HEK293T (cell line): Measurements from ENCODE around the gene PTPN13.

Source experiments
- CTCF ChIA-PET: fragments of 350-600 bp; formaldehyde crosslinking; extraction: SDS; loops from one replicate; lab custom pipeline; 2021; ENCODE audit warnings: antibody characterized with exemption, inconsistent platforms; lab: Yijun Ruan, JAX
- POLR2A ChIA-PET: fragments of 350-600 bp; formaldehyde crosslinking; extraction: SDS; loops from one replicate; lab custom pipeline; 2020; ENCODE audit warnings: antibody characterized with exemption, inconsistent platforms; lab: Yijun Ruan, JAX
- DNase-seq: peaks from one replicate; pipeline ENCODE4 v3.0.0; 2012; ENCODE audit warnings: mixed read lengths; ENCODE audit errors: extremely low spot score
- ARNT ChIP-seq: fragments of 450-650 bp; IDR thresholded peaks from 2 replicates; pipeline ENCODE4 v1.6.1; 2017; ENCODE audit warnings: mild to moderate bottlenecking
- BHLHE40 ChIP-seq: fragments of 450-650 bp; IDR thresholded peaks from 2 replicates; pipeline ENCODE4 v1.6.1; 2016; ENCODE audit warnings: mild to moderate bottlenecking, moderate library complexity, borderline replicate concordance
- CTBP1 ChIP-seq: fragments of 450-650 bp; IDR thresholded peaks from 2 replicates; pipeline ENCODE4 v1.6.1; 2016; ENCODE audit warnings: borderline replicate concordance
- ELF4 ChIP-seq: fragments of 450-650 bp; IDR thresholded peaks from 2 replicates; pipeline ENCODE4 v1.6.1; 2017; ENCODE audit warnings: antibody characterized with exemption
- FOXA1 ChIP-seq: fragments of 450-650 bp; IDR thresholded peaks from 2 replicates; pipeline ENCODE4 v1.6.1; 2016; ENCODE audit warnings: mild to moderate bottlenecking
- FOXK2 ChIP-seq: fragments of 450-650 bp; IDR thresholded peaks from 2 replicates; pipeline ENCODE4 v1.6.1; 2016; ENCODE audit warnings: mild to moderate bottlenecking
- FOXM1 ChIP-seq: fragments of 450-650 bp; IDR thresholded peaks from 2 replicates; pipeline ENCODE4 v1.6.1; 2017; ENCODE audit warnings: mild to moderate bottlenecking, borderline replicate concordance
- HDGF ChIP-seq: fragments of 450-650 bp; IDR thresholded peaks from 2 replicates; pipeline ENCODE4 v1.6.1; 2017; ENCODE audit warnings: antibody characterized with exemption, borderline replicate concordance
- L3MBTL2 ChIP-seq: fragments of 450-650 bp; conservative IDR thresholded peaks from 2 replicates; pipeline ENCODE4 v1.6.1; 2016; ENCODE audit warnings: mild to moderate bottlenecking
- LEF1 ChIP-seq: fragments of 450-650 bp; IDR thresholded peaks from 2 replicates; pipeline ENCODE4 v1.6.1; 2017; ENCODE audit warnings: mild to moderate bottlenecking, borderline replicate concordance
- NFRKB ChIP-seq: fragments of 450-650 bp; IDR thresholded peaks from 2 replicates; pipeline ENCODE4 v1.6.1; 2016; ENCODE audit warnings: mild to moderate bottlenecking, moderate library complexity
- PKNOX1 ChIP-seq: fragments of 450-650 bp; IDR thresholded peaks from 2 replicates; pipeline ENCODE4 v1.6.1; 2016
- SP1 ChIP-seq: fragments of 450-650 bp; IDR thresholded peaks from 2 replicates; pipeline ENCODE4 v1.6.1; 2017
- SUZ12 ChIP-seq: fragments of 450-650 bp; IDR thresholded peaks from 2 replicates; pipeline ENCODE4 v1.6.1; 2016; ENCODE audit warnings: mild to moderate bottlenecking
- TARDBP ChIP-seq: fragments of 450-650 bp; IDR thresholded peaks from 2 replicates; pipeline ENCODE4 v1.6.1; 2016
- ZNF384 ChIP-seq: fragments of 450-650 bp; IDR thresholded peaks from 2 replicates; pipeline ENCODE4 v1.6.1; 2016

PTPN13 gene

GRCh38 chr4:86686741-86687140, 92.6 kb downstream of the PTPN13 start:
- DNase-seq: no peak
- TF ChIP-seq HDGF: no peak
- no peak for TF ChIP-seq TARDBP
- TF ChIP-seq ZNF384: no peak
- no peak for TF ChIP-seq L3MBTL2
- no peak for TF ChIP-seq ELF4
- no peak for TF ChIP-seq NFRKB
- no peak for TF ChIP-seq FOXM1
- TF ChIP-seq PKNOX1: no peak
- no peak for TF ChIP-seq BHLHE40
- TF ChIP-seq LEF1: no peak
- no peak for TF ChIP-seq SUZ12
- no peak for TF ChIP-seq ARNT
- no peak for TF ChIP-seq SP1
- no peak for TF ChIP-seq FOXA1
- TF ChIP-seq CTBP1: no peak
- TF ChIP-seq FOXK2: no peak
- ChIA-PET POLR2A (no interaction called here), CTCF (no interaction called here)

GRCh38 chr4:86688026-86688425, 93.9 kb downstream of the PTPN13 start:
- no peak for DNase-seq
- ChIA-PET POLR2A (no interaction called here), CTCF (no interaction called here)
- TF ChIP-seq SUZ12: no peak
- no peak for TF ChIP-seq TARDBP
- TF ChIP-seq ELF4: no peak
- no peak for TF ChIP-seq L3MBTL2
- TF ChIP-seq FOXM1: no peak
- no peak for TF ChIP-seq NFRKB
- no peak for TF ChIP-seq SP1
- no peak for TF ChIP-seq HDGF
- TF ChIP-seq FOXA1: no peak
- no peak for TF ChIP-seq PKNOX1
- TF ChIP-seq BHLHE40: no peak
- no peak for TF ChIP-seq LEF1
- no peak for TF ChIP-seq CTBP1
- no peak for TF ChIP-seq ZNF384
- TF ChIP-seq ARNT: no peak

- ChIA-PET POLR2A (no interaction called here), CTCF (no interaction called here)
- DNase-seq: no peak
- no peak for TF ChIP-seq FOXK2
- TF ChIP-seq LEF1: no peak
- TF ChIP-seq BHLHE40: no peak
- no peak for TF ChIP-seq SP1
- TF ChIP-seq ELF4: no peak
- no peak for TF ChIP-seq CTBP1
- TF ChIP-seq ZNF384: no peak
- no peak for TF ChIP-seq ARNT
- no peak for TF ChIP-seq SUZ12
- no peak for TF ChIP-seq FOXM1
- no peak for TF ChIP-seq PKNOX1
- TF ChIP-seq FOXA1: no peak
Observed at GRCh38 chr4:86704601-86705000, 110.5 kb downstream of the PTPN13 start.

DNA sequence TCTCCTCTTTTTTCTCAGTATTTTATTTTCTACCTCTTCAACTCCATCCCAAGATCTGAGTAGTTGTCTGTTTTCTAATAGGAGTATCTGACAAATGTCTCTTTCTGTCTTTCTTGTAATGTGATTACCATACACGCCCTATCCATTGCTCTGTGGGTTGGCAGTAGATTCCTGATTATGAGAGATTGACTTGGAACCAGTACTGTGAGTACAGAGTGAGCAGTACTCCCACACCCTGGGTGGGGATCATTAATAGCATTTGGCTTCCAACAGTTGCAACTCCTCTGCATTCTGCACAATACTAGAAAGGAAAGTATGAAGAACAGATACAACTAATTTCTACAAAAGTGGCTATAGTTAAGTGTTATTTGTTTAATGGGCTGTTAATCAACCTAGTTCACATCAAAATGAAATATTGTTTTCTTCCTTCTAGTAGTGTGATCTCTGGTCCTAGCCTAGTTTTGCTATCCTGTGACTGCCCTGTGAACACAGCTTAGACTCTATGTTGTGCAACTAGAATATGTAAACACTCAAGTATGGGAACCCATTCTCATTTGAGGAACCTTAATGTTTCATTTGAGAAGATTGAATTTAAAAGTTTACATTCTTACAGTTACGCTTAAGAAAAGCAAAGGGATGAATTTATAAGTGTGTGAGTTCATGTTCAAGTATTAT, 112.9 kb downstream of the PTPN13 start:
- ChIA-PET CTCF (no interaction called here), POLR2A (no interaction called here)
- no peak for TF ChIP-seq SP1
- no peak for TF ChIP-seq HDGF
- no peak for TF ChIP-seq FOXA1
- no peak for TF ChIP-seq FOXM1
- no peak for TF ChIP-seq ELF4
- TF ChIP-seq CTBP1: no peak
- TF ChIP-seq FOXK2: no peak
- no peak for TF ChIP-seq NFRKB
- TF ChIP-seq PKNOX1: no peak
- TF ChIP-seq ZNF384: no peak
- TF ChIP-seq LEF1: no peak
- no peak for TF ChIP-seq L3MBTL2
- no peak for TF ChIP-seq BHLHE40
- DNase-seq: no peak

DNA sequence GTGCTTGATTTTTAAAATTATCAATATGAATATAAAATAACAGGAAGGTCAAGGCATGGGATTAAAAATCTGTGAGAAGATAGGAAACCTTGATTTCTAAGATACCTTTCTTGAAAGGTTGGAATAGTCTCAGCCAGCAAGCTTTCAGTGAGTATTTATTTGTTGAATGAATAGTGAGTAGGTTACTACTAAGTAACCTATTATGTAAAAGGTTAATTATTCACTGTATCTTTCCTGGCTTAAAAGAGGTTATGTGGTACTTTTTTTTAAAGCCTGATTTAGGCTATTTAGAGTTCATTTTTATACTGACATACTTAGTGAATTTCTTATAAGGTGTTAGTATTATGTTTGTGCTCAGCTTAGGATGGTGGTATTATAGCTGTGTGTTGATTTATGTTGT, 123.5 kb downstream of the PTPN13 start:
- ChIA-PET POLR2A (no interaction called here), CTCF (no interaction called here)
- TF ChIP-seq SUZ12 (no peak), FOXA1 (no peak), CTBP1 (no peak), SP1 (no peak), FOXK2 (no peak), TARDBP (no peak), HDGF (no peak), PKNOX1 (no peak), BHLHE40 (no peak), ARNT (no peak), LEF1 (no peak), ZNF384 (no peak), ELF4 (no peak), FOXM1 (no peak), NFRKB (no peak)
- DNase-seq: no peak
